ENCODE data around the gene TCF20. TPM values are rescaled to one million over a fixed set of nuclear protein-coding genes. Genes with fewer than 3 reads are reported as not detected.

TCF20 gene
- total RNA-seq, 1 donor = 26.7 TPM

Other genes with a start within 250 kb of the TCF20 start
- gene NAGA, start 199.8 kb downstream of the TCF20 start, total RNA-seq = 46.6 TPM
- 10.0 TPM for gene PHETA2, start 196.4 kb downstream of the TCF20 start, total RNA-seq
- 18.6 TPM for gene SMDT1, start 191.0 kb downstream of the TCF20 start, total RNA-seq
- 18.0 TPM for gene NDUFA6, start 179.9 kb downstream of the TCF20 start, total RNA-seq
- gene CYP2D6, start 139.8 kb downstream of the TCF20 start, total RNA-seq = 0.27 TPM
- gene NFAM1, start 161.8 kb upstream of the TCF20 start, total RNA-seq = 3.0 TPM
- 28.0 TPM for gene RRP7A, start 249.1 kb upstream of the TCF20 start, total RNA-seq

All from hematopoietic multipotent progenitor cell (in vitro differentiated cells).